Activated naive CD8-positive, alpha-beta T cell treated with anti-CD3 and anti-CD28 coated beads, Interleukin-2, amount 10 ng/mL, durations not matched to agents 7 days and 5 days (primary cell): ENCODE measurements around the gene MPC1L. TPM values are rescaled to one million over a fixed set of nuclear protein-coding genes. Genes with fewer than 3 reads are reported as not detected.

Experiments used
- total RNA-seq, 2 experiments: library from RNA; stranded (reverse); gene quantifications; one replicate each; pipeline ENCODE4 v1.2.3, GENCODE V29; 2021

MPC1L gene
- total RNA-seq, 2 experiments from 2014 or later = not detected

Other genes with a start within 250 kb of the MPC1L start
- 10 to 100 TPM; 58.6 to 66.9 TPM for gene ATP6AP2, start 42.5 kb upstream of the MPC1L start, total RNA-seq
- gene CXorf38, start 24.1 kb downstream of the MPC1L start, total RNA-seq = 10 to 100 TPM; 26.6 to 26.7 TPM
- gene MED14, start 112.1 kb downstream of the MPC1L start, total RNA-seq = 10 to 100 TPM; 40.3 to 51.4 TPM